Measurements from ENCODE around the gene SWAP70.

DNA sequence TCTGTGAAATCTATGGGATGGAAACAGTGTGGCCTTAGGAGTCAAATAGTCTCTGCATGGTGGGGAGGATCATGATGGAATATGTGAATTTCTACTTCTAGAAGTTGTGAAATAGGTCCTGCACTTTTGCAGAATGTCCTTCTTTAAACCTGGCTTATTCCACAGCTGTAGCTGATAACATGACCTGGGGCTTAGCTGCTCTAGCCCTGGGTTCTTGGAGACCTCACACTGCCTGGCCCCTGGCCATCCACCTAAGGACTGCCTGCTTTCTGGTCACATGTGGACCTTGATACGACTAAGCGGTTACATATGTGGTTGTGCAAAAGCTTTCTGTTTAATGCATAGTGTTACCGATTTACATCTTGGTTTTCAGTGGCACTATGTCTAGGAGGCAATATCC is 88.2 kb downstream of the SWAP70 start:
- TF ChIP-seq YY1 (IDR thresholded peaks at IDR 0.05; ENCODE audit: insufficient read depth, insufficient read length) (no peak), SUZ12 (IDR thresholded peaks at IDR 0.05; ENCODE audit: extremely low read depth, insufficient read depth, insufficient read length) (no peak), ZNF274 (IDR thresholded peaks at IDR 0.05; ENCODE audit: low read depth, low read length) (no peak)
